NCI-H187 (cell line): Measurements from ENCODE around the gene RPS6KA1.
"Not testable (repeated sequence)": the region's sequence is repeated elsewhere in the genome, so short reads cannot be mapped to it uniquely, and the experiment has no call there.

ENCODE experiments used
- DNase-seq, 2 experiments: peaks; one replicate each; lab custom pipeline; 2025; lab: John Stamatoyannopoulos, UW

The RPS6KA1 gene

GRCh38 chr1:26529655-26530409, at the start of gene RPS6KA1:
Gene RPS6KA1 (plus strand): TSS chr1:26529761. CDS start chr1:26529921, 160 bp downstream.
- peak in 1 of 2 experiments; percentile 35 for DNase-seq

GRCh38 chr1:26482921-26483320, 46.6 kb upstream of the RPS6KA1 start:
- no peak for DNase-seq

- DNase-seq = no peak
Measured at GRCh38 chr1:26483980-26484379, 45.6 kb upstream of the RPS6KA1 start.

GRCh38 chr1:26490155-26490554, 39.4 kb upstream of the RPS6KA1 start:
- no peak for DNase-seq

- DNase-seq = no peak
Measured at GRCh38 chr1:26493267-26493666, 36.3 kb upstream of the RPS6KA1 start.

GRCh38 chr1:26493938-26494337, 35.6 kb upstream of the RPS6KA1 start:
- no peak for DNase-seq

- DNase-seq = no peak
Measured at GRCh38 chr1:26496861-26497260, 32.7 kb upstream of the RPS6KA1 start.

GRCh38 chr1:26498894-26499293, 30.7 kb upstream of the RPS6KA1 start:
- no peak for DNase-seq

- peak; percentile 79 to 82 for DNase-seq
Measured at GRCh38 chr1:26500488-26501175, 28.9 kb upstream of the RPS6KA1 start.

- not testable (repeated sequence) for DNase-seq
Measured at GRCh38 chr1:26510711-26511110, 18.9 kb upstream of the RPS6KA1 start.

GRCh38 chr1:26515836-26516235, 13.7 kb upstream of the RPS6KA1 start:
- DNase-seq = not testable (repeated sequence)

- DNase-seq = no peak
Measured at GRCh38 chr1:26516987-26517765, 12.4 kb upstream of the RPS6KA1 start.

- DNase-seq = no peak
Measured at GRCh38 chr1:26517766-26518049, 11.9 kb upstream of the RPS6KA1 start.

GRCh38 chr1:26518355-26518754, 11.2 kb upstream of the RPS6KA1 start:
- no peak for DNase-seq

- DNase-seq = no peak
Measured at GRCh38 chr1:26520339-26520738, 9.2 kb upstream of the RPS6KA1 start.

GRCh38 chr1:26521669-26522030, 7.9 kb upstream of the RPS6KA1 start:
- no peak for DNase-seq

- no peak for DNase-seq
Measured at GRCh38 chr1:26522073-26522472, 7.5 kb upstream of the RPS6KA1 start.

- DNase-seq = no peak
Measured at GRCh38 chr1:26524181-26524580, 5.4 kb upstream of the RPS6KA1 start.

GRCh38 chr1:26526287-26526686, 3.3 kb upstream of the RPS6KA1 start:
- DNase-seq = no peak

- DNase-seq = no peak
Measured at GRCh38 chr1:26529405-26529654, 231 bp upstream of the RPS6KA1 start.

- DNase-seq = no peak
Measured at GRCh38 chr1:26530410-26530894, 891 bp downstream of the RPS6KA1 start.

GRCh38 chr1:26530895-26531598, 1.5 kb downstream of the RPS6KA1 start:
- no peak for DNase-seq
